SU-DHL-6 (cell line): Measurements from ENCODE around the gene ZRANB3.

ENCODE experiments used
- H2AFZ ChIP-seq: fragments of 200-600 bp; sonication (generic); 2 replicates; pipeline ENCODE4 v1.6.1; 2014; ENCODE audit warnings: low read depth, mild to moderate bottlenecking, moderate library complexity, mixed read lengths, antibody characterized with exemption, low read length; ENCODE audit not compliant: severe bottlenecking
- H3F3A ChIP-seq: fragments of 200-600 bp; shearing (Covaris generic); 2 replicates; pipeline ENCODE4 v1.6.0; 2016; ENCODE audit warnings: antibody characterized with exemption, mild to moderate bottlenecking; ENCODE audit not compliant: insufficient read depth
- H3K27ac ChIP-seq: fragments of 200-600 bp; sonication (generic); 2 replicates; pipeline ENCODE4 v1.5.1; 2016; ENCODE audit warnings: low read depth, mild to moderate bottlenecking, low read length, moderate library complexity, mixed read lengths
- H3K27me3 ChIP-seq: fragments of 200-600 bp; sonication (generic), shearing (Covaris generic); 2 replicates; pipeline ENCODE4 v1.6.0; 2014; ENCODE audit warnings: mild to moderate bottlenecking, low read length
- H3K36me3 ChIP-seq: fragments of 200-600 bp; sonication (generic); 2 replicates; pipeline ENCODE4 v1.6.1; 2014; ENCODE audit warnings: mild to moderate bottlenecking, low read length, mixed read lengths
- H3K4me2 ChIP-seq: fragments of 300-600, 200-600 bp; shearing (Covaris generic), sonication (generic); 2 replicates; pipeline ENCODE4 v1.6.0; 2014; ENCODE audit warnings: low read length, low read depth, mild to moderate bottlenecking; ENCODE audit not compliant: poor library complexity, severe bottlenecking
- H3K4me3 ChIP-seq: fragments of 200-600 bp; sonication (generic); 2 replicates; pipeline ENCODE4 v1.5.1; 2014; ENCODE audit warnings: antibody characterized with exemption, low read length, mild to moderate bottlenecking, mixed read lengths; ENCODE audit not compliant: insufficient read depth, poor library complexity, severe bottlenecking
- H3K79me2 ChIP-seq: fragments of 200-600 bp; sonication (generic); 2 replicates; pipeline ENCODE4 v1.6.1; 2014; ENCODE audit warnings: mild to moderate bottlenecking, low read length, moderate library complexity; ENCODE audit not compliant: insufficient read depth
- H3K9ac ChIP-seq: fragments of 200-600 bp; sonication (generic); 2 replicates; pipeline ENCODE4 v1.7.0; 2014; ENCODE audit warnings: mild to moderate bottlenecking, low read length
- H3K9me2 ChIP-seq: fragments of 200-600 bp; sonication (generic); replicated peaks from 2 replicates; pipeline ENCODE4 v1.6.1; 2014; ENCODE audit warnings: low read length; ENCODE audit not compliant: insufficient read depth
- H3K9me3 ChIP-seq: fragments of 200-600 bp; sonication (generic); 2 replicates; pipeline ENCODE4 v1.6.1; 2014; ENCODE audit warnings: low read length, mixed read lengths; ENCODE audit not compliant: insufficient read depth
- H4K20me1 ChIP-seq: fragments of 200-600 bp; sonication (generic); 2 replicates; pipeline ENCODE4 v1.6.1; 2014; ENCODE audit warnings: low read depth, mild to moderate bottlenecking, antibody characterized with exemption, low read length, moderate library complexity, mixed read lengths
- CTCF ChIP-seq: fragments of 200-600 bp; sonication (generic); IDR thresholded peaks from one replicate; pipeline ENCODE4 v1.5.1; 2017; ENCODE audit warnings: antibody characterized with exemption, mild to moderate bottlenecking, low read length, moderate library complexity; ENCODE audit not compliant: insufficient read depth, poor library complexity, severe bottlenecking
- EZH2phosphoT487 ChIP-seq: fragments of 200-600 bp; sonication (generic), shearing (Covaris generic); conservative IDR thresholded peaks from 2 replicates; pipeline ENCODE4 v1.6.1; 2018; ENCODE audit warnings: mild to moderate bottlenecking, antibody characterized with exemption, low read length, moderate library complexity, mixed read lengths

The ZRANB3 gene

GRCh38 chr2:135169900-135170753 lies 360.9 kb downstream of the ZRANB3 start:
- no peak overlapping the region for H3K9ac ChIP-seq
- H2AFZ ChIP-seq = no peak overlapping the region
- H4K20me1 ChIP-seq = no peaks in the 10 kb centered on the region
- H3K4me2 ChIP-seq = no peak overlapping the region
- H3F3A ChIP-seq = no peaks in the 10 kb centered on the region
- no peak for TF ChIP-seq CTCF
- TF ChIP-seq EZH2phosphoT487 = no peak
- H3K36me3 ChIP-seq = peaks cover 32% of the 10 kb centered on the region; the same call in 1 of the 2 replicates
- no peaks in the 10 kb centered on the region for H3K27me3 ChIP-seq
- H3K4me3 ChIP-seq = no peak overlapping the region
- no peaks in the 10 kb centered on the region for H3K9me2 ChIP-seq
- H3K27ac ChIP-seq = no peak overlapping the region
- no peaks in the 10 kb centered on the region for H3K9me3 ChIP-seq
- H3K79me2 ChIP-seq = no peaks in the 10 kb centered on the region

GRCh38 chr2:135168204-135168856 lies 362.7 kb downstream of the ZRANB3 start:
- no peaks in the 10 kb centered on the region for H3K9me3 ChIP-seq
- no peak overlapping the region for H2AFZ ChIP-seq
- H3K9ac ChIP-seq = no peak overlapping the region
- H3K4me3 ChIP-seq = no peak overlapping the region
- no peaks in the 10 kb centered on the region for H3K9me2 ChIP-seq
- H3K79me2 ChIP-seq = no peaks in the 10 kb centered on the region
- no peak overlapping the region for H3K27ac ChIP-seq
- H3K36me3 ChIP-seq = peaks cover 47% of the 10 kb centered on the region
- TF ChIP-seq EZH2phosphoT487 (no peak), CTCF (no peak)
- no peaks in the 10 kb centered on the region for H3K27me3 ChIP-seq
- no peaks in the 10 kb centered on the region for H3F3A ChIP-seq
- no peak overlapping the region for H3K4me2 ChIP-seq
- no peaks in the 10 kb centered on the region for H4K20me1 ChIP-seq

- Histone ChIP-seq H3K79me2 (no peaks in the 10 kb centered on the region), H3F3A (no peaks in the 10 kb centered on the region; the same call in 1 of the 2 replicates), H3K9me3 (no peaks in the 10 kb centered on the region), H3K9me2 (no peaks in the 10 kb centered on the region), H3K27ac (no peak overlapping the region), H4K20me1 (no peaks in the 10 kb centered on the region), H3K9ac (no peak overlapping the region), H3K27me3 (no peaks in the 10 kb centered on the region), H2AFZ (no peak overlapping the region), H3K36me3 (peaks cover 47% of the 10 kb centered on the region), H3K4me2 (no peak overlapping the region), H3K4me3 (no peak overlapping the region)
- TF ChIP-seq EZH2phosphoT487 (no peak), CTCF (no peak)
Measured at GRCh38 chr2:135167273-135167672, 363.7 kb downstream of the ZRANB3 start.
